ENCODE measurements around the gene PPA1.

DNA sequence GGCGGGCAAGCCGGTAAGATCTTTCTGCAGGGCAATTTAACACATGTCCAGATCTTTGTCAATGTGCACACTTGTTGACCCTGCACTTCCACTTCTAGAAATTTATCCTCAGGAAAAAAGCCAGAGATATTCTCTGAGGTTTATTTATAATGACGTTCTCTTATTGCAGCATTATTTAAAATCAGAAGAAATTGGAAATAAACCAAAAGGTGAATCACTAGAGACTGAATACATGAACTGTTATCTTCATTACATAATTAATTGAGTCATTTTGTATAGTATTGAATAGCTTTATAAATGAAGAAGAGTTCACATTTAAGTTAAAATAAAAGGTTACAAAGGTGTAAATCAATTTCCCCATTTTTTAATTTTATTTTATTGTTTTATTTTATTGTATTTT lies 46.7 kb downstream of the PPA1 start:
- TF ChIP-seq, protein P1, sequence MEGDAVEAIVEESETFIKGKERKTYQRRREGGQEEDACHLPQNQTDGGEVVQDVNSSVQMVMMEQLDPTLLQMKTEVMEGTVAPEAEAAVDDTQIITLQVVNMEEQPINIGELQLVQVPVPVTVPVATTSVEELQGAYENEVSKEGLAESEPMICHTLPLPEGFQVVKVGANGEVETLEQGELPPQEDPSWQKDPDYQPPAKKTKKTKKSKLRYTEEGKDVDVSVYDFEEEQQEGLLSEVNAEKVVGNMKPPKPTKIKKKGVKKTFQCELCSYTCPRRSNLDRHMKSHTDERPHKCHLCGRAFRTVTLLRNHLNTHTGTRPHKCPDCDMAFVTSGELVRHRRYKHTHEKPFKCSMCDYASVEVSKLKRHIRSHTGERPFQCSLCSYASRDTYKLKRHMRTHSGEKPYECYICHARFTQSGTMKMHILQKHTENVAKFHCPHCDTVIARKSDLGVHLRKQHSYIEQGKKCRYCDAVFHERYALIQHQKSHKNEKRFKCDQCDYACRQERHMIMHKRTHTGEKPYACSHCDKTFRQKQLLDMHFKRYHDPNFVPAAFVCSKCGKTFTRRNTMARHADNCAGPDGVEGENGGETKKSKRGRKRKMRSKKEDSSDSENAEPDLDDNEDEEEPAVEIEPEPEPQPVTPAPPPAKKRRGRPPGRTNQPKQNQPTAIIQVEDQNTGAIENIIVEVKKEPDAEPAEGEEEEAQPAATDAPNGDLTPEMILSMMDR (conservative IDR thresholded peaks at IDR 0.05; ENCODE audit: low read length), result no peak
- TF ChIP-seq EZH2phosphoT487 (IDR thresholded peaks at IDR 0.05; ENCODE audit: borderline replicate concordance), result no peak
